Suprapubic skin (tissue), 3 donors: ENCODE results near the gene SVIL.

ENCODE experiments used
- EP300 ChIP-seq: sonication (generic); formaldehyde crosslinking; IDR thresholded peaks from one replicate; pipeline ENCODE4 v1.6.1; 2017; ENCODE audit warnings: antibody characterized with exemption
- TF ChIP-seq, protein P1 (sequence below), 2 donors: fragments of 200-600 bp in 1 of 2; fragments of 450-650 bp in 1 of 2; sonication (generic) in 1 of 2; IDR thresholded peaks; one replicate each; pipeline ENCODE4 v1.5.1; 2016 to 2019; ENCODE audit warnings: antibody characterized with exemption in 2 of 2, mild to moderate bottlenecking in 1 of 2, moderate library complexity in 1 of 2

DNA sequence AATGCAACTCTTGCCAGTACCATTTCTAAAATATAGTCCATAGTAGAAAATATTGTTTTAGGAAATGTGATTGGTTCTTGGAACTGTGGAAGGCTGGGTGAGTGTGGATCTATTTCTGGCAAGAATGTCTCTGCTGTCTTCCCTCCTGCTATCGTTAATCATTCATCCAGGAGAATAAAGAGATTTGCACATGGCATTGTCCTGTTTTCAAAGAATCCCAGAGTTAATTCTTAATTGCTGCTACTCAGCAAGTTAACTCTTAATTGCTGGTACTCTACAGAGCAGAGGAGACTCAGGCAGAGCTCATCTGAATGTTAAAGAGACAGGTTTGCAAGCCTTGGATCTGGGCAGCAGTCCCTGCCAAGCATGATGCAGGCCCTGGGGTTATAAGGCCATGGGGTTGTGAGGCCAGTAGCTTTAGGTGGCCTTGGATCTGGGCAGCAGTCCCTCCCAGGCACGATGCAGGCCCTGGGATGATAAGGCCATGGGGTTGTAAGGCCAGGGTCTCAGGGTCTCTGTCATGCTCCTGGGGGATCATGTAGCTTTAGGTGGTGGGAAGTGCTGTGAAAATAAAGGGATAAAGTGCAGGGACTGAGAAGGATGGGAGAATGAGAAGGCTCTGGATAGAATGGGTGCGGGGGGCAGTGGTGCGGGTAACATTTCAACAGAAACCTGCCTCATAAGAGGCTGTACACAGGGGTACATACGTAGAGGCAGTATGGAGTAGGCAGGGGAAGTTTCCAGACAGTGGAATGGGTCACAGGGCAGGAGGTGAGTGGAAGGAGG is 162.3 kb downstream of the SVIL start:
- TF ChIP-seq, protein P1, sequence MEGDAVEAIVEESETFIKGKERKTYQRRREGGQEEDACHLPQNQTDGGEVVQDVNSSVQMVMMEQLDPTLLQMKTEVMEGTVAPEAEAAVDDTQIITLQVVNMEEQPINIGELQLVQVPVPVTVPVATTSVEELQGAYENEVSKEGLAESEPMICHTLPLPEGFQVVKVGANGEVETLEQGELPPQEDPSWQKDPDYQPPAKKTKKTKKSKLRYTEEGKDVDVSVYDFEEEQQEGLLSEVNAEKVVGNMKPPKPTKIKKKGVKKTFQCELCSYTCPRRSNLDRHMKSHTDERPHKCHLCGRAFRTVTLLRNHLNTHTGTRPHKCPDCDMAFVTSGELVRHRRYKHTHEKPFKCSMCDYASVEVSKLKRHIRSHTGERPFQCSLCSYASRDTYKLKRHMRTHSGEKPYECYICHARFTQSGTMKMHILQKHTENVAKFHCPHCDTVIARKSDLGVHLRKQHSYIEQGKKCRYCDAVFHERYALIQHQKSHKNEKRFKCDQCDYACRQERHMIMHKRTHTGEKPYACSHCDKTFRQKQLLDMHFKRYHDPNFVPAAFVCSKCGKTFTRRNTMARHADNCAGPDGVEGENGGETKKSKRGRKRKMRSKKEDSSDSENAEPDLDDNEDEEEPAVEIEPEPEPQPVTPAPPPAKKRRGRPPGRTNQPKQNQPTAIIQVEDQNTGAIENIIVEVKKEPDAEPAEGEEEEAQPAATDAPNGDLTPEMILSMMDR (IDR thresholded peaks at IDR 0.05) = no peak
- no peak for TF ChIP-seq EP300
